Spleen (tissue), 7 donors: ENCODE measurements around the gene PDK2.
A peak's percentile ranks its signal among the peaks of the same experiment; 100 is the strongest.

Experiments used
- POLR2AphosphoS5 ChIP-seq, 3 donors: sonication (generic); formaldehyde crosslinking; IDR thresholded peaks; one replicate each; pipeline ENCODE4 v1.5.1; 2017; ENCODE audit warnings: antibody characterized with exemption in 3 of 3
- TF ChIP-seq, protein P1 (sequence below), 11 experiments: fragments of 200-600 bp in 7 of 11; fragments of 450-650 bp in 4 of 11; sonication (generic) in 4 of 11; IDR thresholded peaks in 8 of 11; conservative IDR thresholded peaks in 3 of 11; 1 replicate in 7 of 11; 2 replicates in 4 of 11; pipeline versions ENCODE4 v1.4.0 to v1.8.0; 2016 to 2021; ENCODE audit warnings: antibody characterized with exemption in 11 of 11, inconsistent platforms in 4 of 11, mild to moderate bottlenecking in 1 of 11
- donor health status: DM: no; HTN: no; CAD: no; lungs with moderate emphysema.
- donor health status: DM: no; HTN: no; CAD: no.
- donor health status: DM: no; HTN: no; CAD: no.

DNA sequence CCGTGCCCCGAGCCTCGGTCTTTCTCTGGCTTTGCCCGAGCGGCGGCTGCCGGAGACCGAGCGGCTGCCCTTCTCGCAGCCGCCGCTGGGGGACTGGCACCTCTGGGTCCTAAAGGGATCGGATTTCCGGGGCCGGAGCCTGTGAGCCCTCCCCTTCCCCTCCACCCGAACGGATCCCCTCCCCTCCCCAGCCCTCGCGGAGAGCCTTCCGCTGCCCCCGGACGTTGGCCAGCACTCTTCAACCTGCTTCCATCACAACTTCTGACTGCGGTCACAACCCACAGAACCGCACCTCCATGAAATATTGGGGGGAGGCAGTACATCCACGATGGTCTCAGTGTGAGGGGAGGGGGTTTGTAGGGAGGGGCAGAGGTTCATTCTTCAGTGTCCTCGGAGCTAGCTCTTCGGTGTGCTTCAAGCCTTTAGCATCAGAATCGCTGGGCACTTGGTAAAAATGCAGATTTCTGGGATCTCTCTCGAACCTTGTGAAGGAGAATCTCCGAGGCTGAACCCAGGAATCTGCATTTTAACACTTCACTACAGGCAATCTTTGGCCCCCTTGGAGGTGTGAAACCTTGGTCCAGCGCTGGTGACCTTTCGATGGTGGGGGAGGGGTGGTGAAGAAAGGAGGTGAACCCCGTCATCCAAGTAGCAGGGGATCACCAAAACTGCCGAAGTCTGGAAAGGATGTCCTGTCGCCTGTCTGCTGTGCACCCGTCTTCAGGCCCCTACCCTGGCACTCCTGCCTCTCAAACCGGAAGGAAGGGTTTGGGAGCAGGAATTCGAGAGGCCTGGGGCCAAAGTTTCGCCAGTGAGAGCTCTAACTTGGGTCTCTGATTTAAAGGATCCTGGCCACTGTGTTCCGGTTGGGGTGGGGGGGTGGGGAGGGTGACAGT lies 56.1 kb downstream of the PDK2 start:
- TF ChIP-seq, protein P1, sequence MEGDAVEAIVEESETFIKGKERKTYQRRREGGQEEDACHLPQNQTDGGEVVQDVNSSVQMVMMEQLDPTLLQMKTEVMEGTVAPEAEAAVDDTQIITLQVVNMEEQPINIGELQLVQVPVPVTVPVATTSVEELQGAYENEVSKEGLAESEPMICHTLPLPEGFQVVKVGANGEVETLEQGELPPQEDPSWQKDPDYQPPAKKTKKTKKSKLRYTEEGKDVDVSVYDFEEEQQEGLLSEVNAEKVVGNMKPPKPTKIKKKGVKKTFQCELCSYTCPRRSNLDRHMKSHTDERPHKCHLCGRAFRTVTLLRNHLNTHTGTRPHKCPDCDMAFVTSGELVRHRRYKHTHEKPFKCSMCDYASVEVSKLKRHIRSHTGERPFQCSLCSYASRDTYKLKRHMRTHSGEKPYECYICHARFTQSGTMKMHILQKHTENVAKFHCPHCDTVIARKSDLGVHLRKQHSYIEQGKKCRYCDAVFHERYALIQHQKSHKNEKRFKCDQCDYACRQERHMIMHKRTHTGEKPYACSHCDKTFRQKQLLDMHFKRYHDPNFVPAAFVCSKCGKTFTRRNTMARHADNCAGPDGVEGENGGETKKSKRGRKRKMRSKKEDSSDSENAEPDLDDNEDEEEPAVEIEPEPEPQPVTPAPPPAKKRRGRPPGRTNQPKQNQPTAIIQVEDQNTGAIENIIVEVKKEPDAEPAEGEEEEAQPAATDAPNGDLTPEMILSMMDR (IDR thresholded peaks at IDR 0.05 in 8 of 11, conservative IDR thresholded peaks at IDR 0.05 in 3 of 11): peak; percentile 53 to 93 (median 81)
- TF ChIP-seq POLR2AphosphoS5 (IDR thresholded peaks at IDR 0.05): peak; percentile 79 to 86 (median 84)
